Upper lobe of left lung (tissue), 6 donors: ENCODE measurements around the gene THBD. TPM values are rescaled to one million over a fixed set of nuclear protein-coding genes. Genes with fewer than 3 reads are reported as not detected.

ENCODE experiments used
- ATAC-seq, 2 donors: fragments of 200-7000 bp; cut with Tn5 transposase; one replicate each; pipeline ENCODE4 v1.9.1; 2022; ENCODE audit warnings: mild to moderate bottlenecking in 2 of 2, moderate library complexity in 2 of 2; ENCODE audit not compliant: low FRiP score in 2 of 2
- DNase-seq, 2 donors: peaks; one replicate each; pipeline ENCODE4 v3.0.0-alpha.2; 2019 to 2020
- H3K27ac ChIP-seq, 4 donors: fragments of 200-600 bp; sonication (generic); one replicate each; pipeline ENCODE4 v1.5.1; 2016 to 2019
- H3K27me3 ChIP-seq, 4 donors: fragments of 200-600 bp; sonication (generic); one replicate each; pipeline ENCODE4 v1.5.1; 2017 to 2019
- H3K36me3 ChIP-seq, 4 donors: fragments of 200-600 bp; sonication (generic); one replicate each; pipeline ENCODE4 v1.5.1; 2016 to 2019
- H3K4me1 ChIP-seq, 4 donors: fragments of 200-600 bp; sonication (generic); one replicate each; pipeline ENCODE4 v1.5.1; 2018 to 2019
- H3K4me3 ChIP-seq, 4 donors: fragments of 200-600 bp; sonication (generic); one replicate each; pipeline ENCODE4 v1.5.1; 2017 to 2019; ENCODE audit warnings: mild to moderate bottlenecking in 2 of 4, moderate library complexity in 1 of 4
- H3K9me3 ChIP-seq, 4 donors: fragments of 200-600 bp; sonication (generic); one replicate each; pipeline ENCODE4 v1.5.1; 2018 to 2019
- CTCF ChIP-seq, 6 experiments: fragments of 450-650 bp in 4 of 6; fragments of 200-600 bp in 2 of 6; sonication (generic) in 2 of 6; IDR thresholded peaks; one replicate each; pipeline ENCODE4 v1.5.1; 2016 to 2019; ENCODE audit warnings: antibody characterized with exemption in 6 of 6
- EP300 ChIP-seq, 4 donors: sonication (generic); formaldehyde crosslinking; IDR thresholded peaks; one replicate each; pipeline ENCODE4 v1.5.1; 2017; ENCODE audit warnings: antibody characterized with exemption in 4 of 4, control low read depth in 2 of 4
- POLR2A ChIP-seq, 4 donors: fragments of 450-650 bp; IDR thresholded peaks; one replicate each; pipeline ENCODE4 v1.5.1; 2016 to 2017; ENCODE audit warnings: antibody characterized with exemption in 4 of 4, mild to moderate bottlenecking in 2 of 4
- POLR2AphosphoS5 ChIP-seq, 2 donors: sonication (generic); formaldehyde crosslinking; IDR thresholded peaks; one replicate each; pipeline ENCODE4 v1.5.1; 2017; ENCODE audit warnings: antibody characterized with exemption in 2 of 2
- WGBS, 2 donors: methylation state at CpG; one replicate each; pipeline ENCODE4 v1.1.5; 2017 to 2018; 5-methylcytosine and 5-hydroxymethylcytosine counted together
- total RNA-seq, 6 donors: library from RNA; depleted of rRNA in 4 of 6; stranded (reverse); fragments of >200 nt in 4 of 6; gene quantifications; one replicate each; pipeline versions ENCODE4 v1.1.0 to v1.2.1, GENCODE V29; 2016 to 2021
- donor health status: DM: no; HTN: no; CAD: no; lungs with moderate emphysema.
- donor health status: DM: no; HTN: yes; CAD: no; lungs with severe emphysema.

Gene THBD
- total RNA-seq, 6 donors from 2014 or later: 17.8 to 235 (median 88.1) TPM

GRCh38 chr20:23013429-23013828 is 36.0 kb downstream of the THBD start:
- H3K9me3 ChIP-seq: no peaks in the 10 kb centered on the region
- H3K27me3 ChIP-seq: no peaks in the 10 kb centered on the region
- H3K4me3 ChIP-seq: no peak overlapping the region
- no peaks in the 10 kb centered on the region for H3K4me1 ChIP-seq
- DNase-seq (no peak), ATAC-seq (no peak)
- H3K27ac ChIP-seq: no peak overlapping the region
- 52 to 70% methylated on average over 5 of the region's 5 CpGs for WGBS, 2 donors
- TF ChIP-seq EP300 (IDR thresholded peaks at IDR 0.05): no peak
- no peak for TF ChIP-seq CTCF (IDR thresholded peaks at IDR 0.05)
- TF ChIP-seq POLR2A (IDR thresholded peaks at IDR 0.05): no peak
- H3K36me3 ChIP-seq: no peaks in the 10 kb centered on the region

GRCh38 chr20:23011008-23011721 is 38.3 kb downstream of the THBD start:
- no peak for TF ChIP-seq POLR2AphosphoS5 (IDR thresholded peaks at IDR 0.05)
- TF ChIP-seq EP300 (IDR thresholded peaks at IDR 0.05): no peak
- TF ChIP-seq POLR2A (IDR thresholded peaks at IDR 0.05): no peak
- no peak for TF ChIP-seq CTCF (IDR thresholded peaks at IDR 0.05)
- DNase-seq (no peak), ATAC-seq (no peak)
- Histone ChIP-seq H3K36me3 (no peaks in the 10 kb centered on the region), H3K4me1 (no peaks in the 10 kb centered on the region), H3K4me3 (no peak overlapping the region), H3K27me3 (no peaks in the 10 kb centered on the region), H3K9me3 (no peaks in the 10 kb centered on the region), H3K27ac (no peak overlapping the region)
- WGBS, 2 donors: 90 to 92% methylated on average over 8 to 11 of the region's 11 CpGs

- no peaks in the 10 kb centered on the region for H3K9me3 ChIP-seq
- no peak overlapping the region for H3K4me3 ChIP-seq
- H3K4me1 ChIP-seq: no peaks in the 10 kb centered on the region
- no peak for ATAC-seq
- no peaks in the 10 kb centered on the region for H3K36me3 ChIP-seq
- no peaks in the 10 kb centered on the region for H3K27me3 ChIP-seq
- DNase-seq: no peak
- TF ChIP-seq POLR2A (IDR thresholded peaks at IDR 0.05) (no peak), POLR2AphosphoS5 (IDR thresholded peaks at IDR 0.05) (no peak), CTCF (IDR thresholded peaks at IDR 0.05) (no peak), EP300 (IDR thresholded peaks at IDR 0.05) (no peak)
- H3K27ac ChIP-seq: peak overlapping the region in 1 of 4 donors; percentile 30
- 83 to 89% methylated on average over 5 of the region's 5 CpGs for WGBS, 2 donors
Observed at GRCh38 chr20:23010096-23010495, 39.4 kb downstream of the THBD start.

GRCh38 chr20:23009636-23010035 is 39.8 kb downstream of the THBD start:
- TF ChIP-seq CTCF (IDR thresholded peaks at IDR 0.05) (no peak), POLR2AphosphoS5 (IDR thresholded peaks at IDR 0.05) (peak in 1 of 2 donors; percentile 27)
- H3K27me3 ChIP-seq: no peaks in the 10 kb centered on the region
- H3K36me3 ChIP-seq: no peaks in the 10 kb centered on the region
- H3K27ac ChIP-seq: peak overlapping the region in 1 of 4 donors; percentile 30
- no peaks in the 10 kb centered on the region for H3K9me3 ChIP-seq
- no peak overlapping the region for H3K4me3 ChIP-seq
- 19 to 33% methylated on average over 2 to 3 of the region's 3 CpGs for WGBS, 2 donors
- H3K4me1 ChIP-seq: no peaks in the 10 kb centered on the region
- no peak for DNase-seq
- no peak for ATAC-seq

GRCh38 chr20:23008667-23009066 is 40.8 kb downstream of the THBD start:
- Histone ChIP-seq H3K4me1 (no peaks in the 10 kb centered on the region), H3K9me3 (no peaks in the 10 kb centered on the region), H3K4me3 (no peak overlapping the region), H3K27me3 (no peaks in the 10 kb centered on the region), H3K27ac (no peak overlapping the region), H3K36me3 (no peaks in the 10 kb centered on the region)
- WGBS, 2 donors: 92 to 95% methylated on average over 2 of the region's 2 CpGs
- TF ChIP-seq EP300 (IDR thresholded peaks at IDR 0.05): no peak
- no peak for TF ChIP-seq POLR2A (IDR thresholded peaks at IDR 0.05)
- TF ChIP-seq POLR2AphosphoS5 (IDR thresholded peaks at IDR 0.05): no peak
- no peak for TF ChIP-seq CTCF (IDR thresholded peaks at IDR 0.05)
- no peak for ATAC-seq
- DNase-seq: no peak
